ENCODE data around the gene DNM2.

The DNM2 gene

DNA sequence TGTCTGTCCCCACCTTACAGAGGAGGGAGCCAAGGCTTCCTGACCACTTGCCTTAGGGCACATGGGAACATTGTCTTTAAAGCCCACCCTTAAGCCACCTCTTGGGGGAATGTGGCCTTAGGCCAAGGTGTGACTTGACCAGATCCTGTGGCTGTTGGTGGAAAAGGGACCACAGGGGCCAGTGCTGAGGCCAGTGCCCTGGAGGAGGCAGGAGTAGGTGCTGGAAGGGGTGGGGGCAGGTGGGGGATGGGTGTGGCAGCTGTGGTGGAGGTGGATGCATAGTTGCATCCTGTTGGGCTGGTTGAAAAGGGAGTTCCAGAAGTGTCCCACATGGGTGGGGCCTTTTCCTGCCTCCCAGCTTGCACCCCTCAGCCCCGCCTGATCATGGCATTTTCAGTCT lies 44.8 kb downstream of the DNM2 start:
- in situ Hi-C loops (cut with MboI; ENCODE audit: low pct_unique_long_range_greater_than_20kb, low sequenced_read_pairs, unreplicated experiment), result no loop called here
- no peak for DNase-seq (ENCODE audit: low spot score)
- TF ChIP-seq, protein P1, sequence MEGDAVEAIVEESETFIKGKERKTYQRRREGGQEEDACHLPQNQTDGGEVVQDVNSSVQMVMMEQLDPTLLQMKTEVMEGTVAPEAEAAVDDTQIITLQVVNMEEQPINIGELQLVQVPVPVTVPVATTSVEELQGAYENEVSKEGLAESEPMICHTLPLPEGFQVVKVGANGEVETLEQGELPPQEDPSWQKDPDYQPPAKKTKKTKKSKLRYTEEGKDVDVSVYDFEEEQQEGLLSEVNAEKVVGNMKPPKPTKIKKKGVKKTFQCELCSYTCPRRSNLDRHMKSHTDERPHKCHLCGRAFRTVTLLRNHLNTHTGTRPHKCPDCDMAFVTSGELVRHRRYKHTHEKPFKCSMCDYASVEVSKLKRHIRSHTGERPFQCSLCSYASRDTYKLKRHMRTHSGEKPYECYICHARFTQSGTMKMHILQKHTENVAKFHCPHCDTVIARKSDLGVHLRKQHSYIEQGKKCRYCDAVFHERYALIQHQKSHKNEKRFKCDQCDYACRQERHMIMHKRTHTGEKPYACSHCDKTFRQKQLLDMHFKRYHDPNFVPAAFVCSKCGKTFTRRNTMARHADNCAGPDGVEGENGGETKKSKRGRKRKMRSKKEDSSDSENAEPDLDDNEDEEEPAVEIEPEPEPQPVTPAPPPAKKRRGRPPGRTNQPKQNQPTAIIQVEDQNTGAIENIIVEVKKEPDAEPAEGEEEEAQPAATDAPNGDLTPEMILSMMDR (IDR thresholded peaks at IDR 0.05; ENCODE audit: extremely low read depth, insufficient read depth, missing control alignments), result no peak

DNA sequence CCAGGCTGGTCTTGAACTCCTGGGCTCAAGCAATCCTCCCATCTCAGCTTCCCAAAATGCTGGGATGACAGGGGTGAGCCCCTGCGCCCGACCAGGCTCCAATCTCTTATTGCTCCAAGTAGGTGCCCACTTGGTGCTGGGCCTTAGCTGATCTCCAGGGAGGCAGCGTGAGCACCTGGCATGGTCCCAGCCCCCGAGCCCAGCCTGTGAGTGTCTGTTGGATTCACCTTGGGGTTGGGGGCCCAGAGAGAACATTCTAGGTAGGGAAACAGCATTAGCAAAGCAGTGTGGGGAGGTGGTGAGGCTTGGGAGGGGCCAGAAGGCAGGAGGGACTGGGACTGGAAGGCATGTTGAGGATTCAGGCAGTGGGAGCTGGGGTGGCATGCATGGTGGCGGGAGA lies 45.5 kb downstream of the DNM2 start:
- TF ChIP-seq, protein P1 (IDR thresholded peaks at IDR 0.05; ENCODE audit: extremely low read depth, insufficient read depth, missing control alignments), result no peak
- in situ Hi-C loops (cut with MboI; ENCODE audit: low pct_unique_long_range_greater_than_20kb, low sequenced_read_pairs, unreplicated experiment), result no loop called here
- no peak for DNase-seq (ENCODE audit: low spot score)

DNA sequence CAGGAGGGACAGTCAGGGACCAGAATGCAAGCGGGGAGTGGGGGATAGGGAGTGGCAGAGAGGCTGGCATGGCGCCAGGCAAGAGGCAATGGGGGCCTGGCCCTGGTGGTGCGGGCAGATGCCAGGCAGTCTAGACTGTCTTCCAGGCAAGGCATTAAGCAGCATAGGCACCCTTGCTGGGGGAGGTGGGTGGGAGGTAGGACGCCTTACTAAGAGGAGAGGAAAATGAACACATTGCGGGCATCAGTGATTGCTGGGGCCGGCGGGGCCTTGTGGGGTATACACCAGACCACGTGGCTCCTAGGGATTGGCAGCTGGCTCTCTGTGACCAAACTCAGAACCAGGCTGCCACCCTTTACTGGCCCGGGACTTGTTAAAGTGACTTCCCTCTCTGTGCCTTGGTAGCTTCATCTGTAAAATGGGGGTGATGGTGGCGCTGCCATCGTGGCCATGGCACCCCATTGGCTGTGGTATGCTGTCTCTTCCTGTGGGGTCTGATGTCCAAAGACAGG lies 46.0 kb downstream of the DNM2 start:
- in situ Hi-C loops (cut with MboI; ENCODE audit: low pct_unique_long_range_greater_than_20kb, low sequenced_read_pairs, unreplicated experiment), result no loop called here
- DNase-seq (ENCODE audit: low spot score), result no peak
- TF ChIP-seq, protein P1 (IDR thresholded peaks at IDR 0.05; ENCODE audit: extremely low read depth, insufficient read depth, missing control alignments), result no peak

DNA sequence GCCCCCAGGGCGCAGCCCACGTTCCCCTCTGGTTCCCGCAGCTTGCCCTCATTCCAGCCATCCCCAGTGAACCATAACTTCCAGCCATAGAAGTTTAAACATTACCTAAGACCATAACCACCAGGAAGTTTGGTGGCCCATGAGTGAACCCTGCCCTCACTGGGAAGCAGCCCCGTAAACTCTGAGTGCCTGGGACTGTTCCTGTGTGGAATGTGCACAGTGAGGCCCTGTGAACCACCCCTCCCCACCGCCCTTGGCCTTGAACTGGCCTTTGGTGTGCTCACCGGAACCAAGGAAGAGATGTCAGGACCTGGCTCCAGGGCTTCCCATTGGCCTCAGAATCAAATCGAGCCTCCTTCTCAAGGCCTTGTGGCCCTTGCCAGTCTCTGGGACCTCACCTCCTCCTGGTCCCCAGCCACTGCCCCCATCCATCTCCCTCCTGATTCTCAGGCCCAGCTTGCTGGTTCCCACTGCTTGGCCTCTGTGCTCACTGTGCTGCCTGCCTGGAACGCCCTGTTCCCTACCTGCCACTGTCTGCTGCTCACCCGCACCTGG lies 46.5 kb downstream of the DNM2 start:
- TF ChIP-seq, protein P1 (IDR thresholded peaks at IDR 0.05; ENCODE audit: extremely low read depth, insufficient read depth, missing control alignments), result no peak
- in situ Hi-C loops (cut with MboI; ENCODE audit: low pct_unique_long_range_greater_than_20kb, low sequenced_read_pairs, unreplicated experiment), result no loop called here
- no peak for DNase-seq (ENCODE audit: low spot score)

DNA sequence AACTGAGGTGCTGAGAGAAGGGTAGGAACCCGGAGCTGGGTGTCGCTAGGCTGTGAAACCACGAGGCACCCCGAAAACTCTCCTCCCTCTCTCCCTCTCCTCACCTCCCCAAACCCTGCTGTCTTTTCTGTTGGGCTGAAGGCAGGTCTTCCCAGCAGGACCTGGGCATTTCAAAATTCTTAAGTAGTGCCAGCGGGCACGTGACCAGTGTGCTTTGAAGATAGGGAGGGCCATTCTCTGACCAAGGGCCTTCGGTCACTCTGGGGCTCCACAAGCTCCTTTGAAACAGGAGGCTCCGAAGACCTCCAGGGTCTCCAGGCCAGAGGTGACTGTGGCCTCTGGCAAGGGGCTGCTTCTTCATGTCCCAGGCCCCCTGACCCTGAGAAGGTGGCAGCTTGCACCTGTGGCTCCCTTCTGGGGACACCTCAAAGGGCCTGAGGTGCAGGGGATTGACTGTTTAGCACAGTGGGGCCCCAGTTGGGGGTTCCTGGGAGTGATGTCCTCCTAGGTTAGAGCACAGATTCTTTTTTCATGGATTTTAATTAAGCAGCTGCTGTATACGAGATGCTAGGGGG lies 48.3 kb downstream of the DNM2 start:
- TF ChIP-seq, protein P1 (IDR thresholded peaks at IDR 0.05; ENCODE audit: extremely low read depth, insufficient read depth, missing control alignments), result no peak
- in situ Hi-C loops (cut with MboI; ENCODE audit: low pct_unique_long_range_greater_than_20kb, low sequenced_read_pairs, unreplicated experiment), result no loop called here
- DNase-seq (ENCODE audit: low spot score), result no peak

DNA sequence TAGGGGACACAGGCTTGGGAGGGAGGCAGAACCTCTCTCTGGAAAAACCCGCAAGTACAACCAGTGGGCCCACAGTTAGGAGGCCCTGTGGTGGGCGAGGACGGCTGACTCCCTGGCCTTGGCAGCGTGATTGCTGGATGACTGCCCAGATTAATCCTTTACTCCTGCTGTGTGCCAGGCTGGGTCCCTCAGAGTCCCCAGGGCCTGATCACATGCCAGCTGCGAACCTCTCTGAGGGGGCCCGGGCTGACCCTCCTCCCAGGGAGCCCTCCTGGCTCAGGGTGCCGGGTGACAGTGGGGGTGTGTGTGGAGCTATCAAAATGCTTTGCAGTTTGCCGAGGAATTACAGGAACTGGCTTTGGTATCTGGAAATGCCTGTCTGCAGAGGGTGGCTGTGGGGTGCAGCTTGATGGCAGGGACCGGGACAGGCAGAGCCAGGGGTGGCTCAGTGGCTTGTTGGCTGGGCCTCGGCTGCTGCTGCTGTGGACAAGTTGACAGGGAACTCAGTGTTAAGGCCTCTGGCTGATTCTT lies 48.9 kb downstream of the DNM2 start:
- no peak for DNase-seq (ENCODE audit: low spot score)
- TF ChIP-seq, protein P1 (IDR thresholded peaks at IDR 0.05; ENCODE audit: extremely low read depth, insufficient read depth, missing control alignments), result no peak
- in situ Hi-C loops (cut with MboI; ENCODE audit: low pct_unique_long_range_greater_than_20kb, low sequenced_read_pairs, unreplicated experiment), result no loop called here

Measured in GM13977 (cell line).